Caco-2 (cell line): ENCODE data around the gene METTL25B. TPM values are rescaled to one million over a fixed set of nuclear protein-coding genes. Genes with fewer than 3 reads are reported as not detected.

ENCODE experiments used
- BruUV-seq: library from RNA; stranded (reverse); fragments of 400-500 nt; replicated peaks from 2 replicates; lab custom pipeline; 2021; lab: Mats Ljungman, UMichigan
- CTCF ChIA-PET: fragments of 300-600 bp; sonication (Branson Sonifier 250); formaldehyde crosslinking; loops from one replicate; lab custom pipeline; 2022; ENCODE audit warnings: antibody characterized with exemption; lab: Charles Lee
- POLR2A ChIA-PET: fragments of 300-600 bp; sonication (Branson Sonifier 250); formaldehyde crosslinking; loops from one replicate; lab custom pipeline; 2022; ENCODE audit warnings: antibody characterized with exemption; lab: Charles Lee
- DNase-seq, 2 experiments: peaks; one replicate each; pipeline versions ENCODE4 v3.0.0 to v3.0.0-alpha.2; 2020 to 2022
- H3K27me3 ChIP-seq: replicated peaks from 2 replicates; pipeline ENCODE4 v1.6.0; 2011; ENCODE audit warnings: low read length; ENCODE audit not compliant: control insufficient read depth, insufficient read depth
- H3K36me3 ChIP-seq: 2 replicates; pipeline ENCODE4 v1.5.1; 2011; ENCODE audit warnings: low read length; ENCODE audit not compliant: control insufficient read depth, insufficient read depth
- H3K4me1 ChIP-seq: fragments of 250-450 bp; sonication (Bioruptor Pico); 2 replicates; pipeline ENCODE4 v1.5.1; 2020; ENCODE audit warnings: mild to moderate bottlenecking
- H3K4me3 ChIP-seq: 2 replicates; pipeline ENCODE4 v1.5.1; 2011; ENCODE audit warnings: low read depth, mild to moderate bottlenecking, control low read depth, low read length
- H3K9me3 ChIP-seq: fragments of 250-450 bp; sonication (Bioruptor Pico); 2 replicates; pipeline ENCODE4 v1.5.1; 2020; ENCODE audit warnings: mild to moderate bottlenecking, moderate library complexity
- H3K27ac Mint-ChIP-seq: one replicate; pipeline ENCODE4 v1.8.0; 2022; ENCODE audit warnings: mixed read lengths; ENCODE audit not compliant: unreplicated experiment
- H3K27me3 Mint-ChIP-seq: one replicate; pipeline ENCODE4 v1.8.0; 2022; ENCODE audit warnings: mixed read lengths; ENCODE audit not compliant: insufficient read depth, unreplicated experiment
- H3K36me3 Mint-ChIP-seq: one replicate; pipeline ENCODE4 v1.8.0; 2022; ENCODE audit warnings: mild to moderate bottlenecking, mixed read lengths; ENCODE audit not compliant: insufficient read depth, unreplicated experiment
- H3K4me1 Mint-ChIP-seq: one replicate; pipeline ENCODE4 v1.8.0; 2022; ENCODE audit warnings: low read depth, mixed read lengths; ENCODE audit not compliant: unreplicated experiment
- H3K4me3 Mint-ChIP-seq: one replicate; pipeline ENCODE4 v1.8.0; 2022; ENCODE audit warnings: mild to moderate bottlenecking, moderate library complexity, mixed read lengths; ENCODE audit not compliant: unreplicated experiment
- H3K9me3 Mint-ChIP-seq: one replicate; pipeline ENCODE4 v1.8.0; 2022; ENCODE audit warnings: mixed read lengths; ENCODE audit not compliant: unreplicated experiment
- CTCF ChIP-seq, 2 experiments: fragments of 200-600 bp in 1 of 2; IDR thresholded peaks; 1 replicate in 1 of 2; 2 replicates in 1 of 2; pipeline versions ENCODE4 v1.5.1 to v1.8.0; 2011 to 2022; ENCODE audit warnings: antibody characterized with exemption in 1 of 2, control low read depth in 1 of 2, inconsistent platforms in 1 of 2, low read depth in 1 of 2, low read length in 1 of 2, mild to moderate bottlenecking in 1 of 2, moderate library complexity in 1 of 2; ENCODE audit not compliant: insufficient read depth in 1 of 2, severe bottlenecking in 1 of 2, unreplicated experiment in 1 of 2
- intact Hi-C: fragments of 100-400 bp; cut with micrococcal nuclease; formaldehyde crosslinking; loops from one replicate; pipeline ENCODE4 v1.10.0; 2022; ENCODE audit not compliant: unreplicated experiment
- total RNA-seq: library from RNA; stranded (reverse); gene quantifications from 2 replicates; pipeline ENCODE4 v1.2.3, GENCODE V29; 2022

Gene METTL25B
- total RNA-seq, 1 experiment from 2014 or later = 26.6 TPM

DNA sequence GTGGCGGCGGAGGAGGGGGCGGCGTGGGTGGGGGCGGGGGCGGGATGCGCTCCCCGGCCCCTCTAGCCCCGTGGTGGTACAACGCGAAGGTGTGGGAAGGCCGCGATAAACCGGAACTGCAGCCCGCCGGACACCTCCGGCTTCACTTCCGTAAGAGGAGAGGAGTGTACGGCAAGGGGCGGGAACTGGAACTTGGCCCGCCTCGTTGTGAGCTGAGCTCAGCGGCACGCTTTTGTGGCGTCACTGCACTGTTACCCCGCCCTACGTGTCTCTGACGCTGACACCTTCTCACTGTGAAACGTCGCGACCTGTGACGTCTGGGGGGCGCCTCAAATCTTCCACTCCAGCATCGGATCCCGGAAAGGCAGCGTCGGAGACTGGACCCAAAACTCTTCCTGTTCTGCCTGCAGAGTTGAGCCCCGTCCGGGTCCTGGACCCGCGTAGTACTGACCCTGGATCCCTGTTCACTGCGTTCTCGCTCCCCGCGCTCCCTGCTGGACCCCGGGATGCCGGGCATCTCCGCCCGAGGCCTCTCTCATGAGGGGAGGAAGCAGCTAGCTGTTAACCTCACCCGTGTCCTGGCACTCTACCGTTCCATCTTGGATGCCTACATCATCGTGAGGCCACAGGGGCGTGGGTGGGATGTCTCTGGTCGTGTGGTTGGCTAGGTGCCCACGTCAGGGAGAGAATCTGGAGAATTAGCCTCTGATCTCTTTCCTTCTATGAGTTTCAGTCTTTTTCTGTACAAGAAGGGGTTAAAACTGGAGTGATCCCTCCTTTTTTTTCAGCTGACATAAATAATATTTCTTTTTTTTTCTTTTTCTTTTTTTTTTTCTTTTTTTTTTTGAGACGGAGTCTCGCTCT lies 562 bp downstream of the METTL25B start, which contains the start of gene ISG20L2:
TSS of gene ISG20L2 (minus strand) at position 168 of the 864 bp plus-strand sequence. CDS start 1,114 bp downstream, outside the sequence.
- TSS peak; percentile 71 for BruUV-seq
- H3K36me3 Mint-ChIP-seq = peaks cover 16% of the 10 kb centered on the region

GRCh38 chr1:156733989-156734584 lies 5.8 kb downstream of the METTL25B start:
- H3K4me1 Mint-ChIP-seq = no peaks in the 10 kb centered on the region
- CTCF ChIA-PET = interaction anchor here (0.6 to 1.0 kb wide), 2 partner anchors 45 to 68 kb away, joined by 3 to 6 read pairs; no protein-coding TSS in a partner anchor
- Histone ChIP-seq H3K9me3 (no peaks in the 10 kb centered on the region), H3K27me3 (no peaks in the 10 kb centered on the region), H3K4me3 (no peak overlapping the region), H3K4me1 (no peaks in the 10 kb centered on the region), H3K36me3 (no peaks in the 10 kb centered on the region; the same call in none of the 2 replicates)
- intact Hi-C loops = no loop called here
- H3K27ac Mint-ChIP-seq = no peak overlapping the region
- H3K36me3 Mint-ChIP-seq = peaks cover 8% of the 10 kb centered on the region
- H3K9me3 Mint-ChIP-seq = no peaks in the 10 kb centered on the region
- no peak for TF ChIP-seq CTCF (IDR thresholded peaks at IDR 0.05; ENCODE audit: insufficient read depth in 1 of 2, low read depth in 1 of 2, low read length in 1 of 2, severe bottlenecking in 1 of 2, unreplicated experiment in 1 of 2)
- POLR2A ChIA-PET = interaction anchor here (0.5 to 0.6 kb wide), 2 partner anchors 13 to 69 kb away, joined by 4 read pairs; no protein-coding TSS in a partner anchor
- H3K27me3 Mint-ChIP-seq = no peaks in the 10 kb centered on the region
- no peak overlapping the region for H3K4me3 Mint-ChIP-seq
- no peak for DNase-seq
- no TSS peak for BruUV-seq

More for the DNA sequence above, 562 bp downstream of the METTL25B start, which contains the start of gene ISG20L2:
- Mint-ChIP-seq H3K27me3 (no peaks in the 10 kb centered on the region), H3K27ac (peak within 1 kb of the TSS; percentile 96), H3K9me3 (no peaks in the 10 kb centered on the region), H3K4me3 (no peak within 1 kb of the TSS), H3K4me1 (peaks cover 6% of the 10 kb centered on the region)
- POLR2A ChIA-PET = interaction anchor here (0.5 to 4.8 kb wide), 24 partner anchors 9 to 303 kb away, joined by 3 to 108 read pairs (median 6); partner anchors contain the start of genes CRABP2, HDGF, INSRR and MRPL24
- intact Hi-C loops = loop anchor here (1.0 to 2.0 kb wide), 5 partner anchors 12 to 131 kb away; partner anchors contain the start of genes HDGF, MRPL24, NTRK1 and PRCC
- Histone ChIP-seq H3K4me3 (peak within 1 kb of the TSS; percentile 90), H3K36me3 (peaks cover 4% of the 10 kb centered on the region), H3K27me3 (no peaks in the 10 kb centered on the region), H3K9me3 (no peaks in the 10 kb centered on the region), H3K4me1 (peaks cover 13% of the 10 kb centered on the region; the same call in 1 of the 2 replicates)
- TF ChIP-seq CTCF (IDR thresholded peaks at IDR 0.05; ENCODE audit: insufficient read depth in 1 of 2, low read depth in 1 of 2, low read length in 1 of 2, severe bottlenecking in 1 of 2, unreplicated experiment in 1 of 2) = no peak
- CTCF ChIA-PET = interaction anchor here (0.6 to 4.8 kb wide), 11 partner anchors 12 to 199 kb away, joined by 3 to 262 read pairs (median 7); partner anchors contain the start of genes CRABP2, HDGF, MRPL24 and PRCC
- DNase-seq = peak; percentile 95 to 96

GRCh38 chr1:156738407-156738806 lies 10.1 kb downstream of the METTL25B start:
- no peaks in the 10 kb centered on the region for H3K27me3 ChIP-seq
- H3K4me3 ChIP-seq = no peak overlapping the region
- DNase-seq = no peak
- Mint-ChIP-seq H3K4me1 (peaks cover 14% of the 10 kb centered on the region), H3K9me3 (no peaks in the 10 kb centered on the region), H3K27me3 (no peaks in the 10 kb centered on the region), H3K36me3 (peaks cover 40% of the 10 kb centered on the region), H3K27ac (peak overlapping the region; percentile 53), H3K4me3 (no peak overlapping the region)
- peaks cover 2% of the 10 kb centered on the region for H3K36me3 ChIP-seq
- no peaks in the 10 kb centered on the region for H3K9me3 ChIP-seq
- ChIA-PET POLR2A (interaction anchor here (1.0 kb wide), 1 partner anchor 10 kb away, joined by 4 read pairs; the partner anchor contains the start of genes ISG20L2 and METTL25B), CTCF (no interaction called here)
- no peak for TF ChIP-seq CTCF (IDR thresholded peaks at IDR 0.05; ENCODE audit: insufficient read depth in 1 of 2, low read depth in 1 of 2, low read length in 1 of 2, severe bottlenecking in 1 of 2, unreplicated experiment in 1 of 2)
- H3K4me1 ChIP-seq = peaks cover 11% of the 10 kb centered on the region
- intact Hi-C loops = no loop called here
- no TSS peak for BruUV-seq
